Endodermal cell (in vitro differentiated cells): ENCODE data around the gene ZNF500. TPM values are rescaled to one million over a fixed set of nuclear protein-coding genes. Genes with fewer than 3 reads are reported as not detected.

Source experiments
- DNase-seq: peaks from one replicate; pipeline ENCODE4 v3.0.0-alpha.2; 2017
- H3K27ac ChIP-seq: 2 replicates; pipeline ENCODE4 v1.5.1; 2013; ENCODE audit warnings: mild to moderate bottlenecking, low read depth, low read length, moderate library complexity
- H3K27me3 ChIP-seq: 2 replicates; pipeline ENCODE4 v1.6.1; 2013; ENCODE audit warnings: mild to moderate bottlenecking, low read length, moderate library complexity; ENCODE audit not compliant: insufficient read depth, control insufficient read depth, poor library complexity, severe bottlenecking
- H3K36me3 ChIP-seq: 2 replicates; pipeline ENCODE4 v1.7.0; 2013; ENCODE audit warnings: mild to moderate bottlenecking, low read length, moderate library complexity; ENCODE audit not compliant: control insufficient read depth, insufficient read depth
- H3K4me1 ChIP-seq: one replicate; pipeline ENCODE4 v1.7.0; 2013; ENCODE audit warnings: low read length; ENCODE audit not compliant: control insufficient read depth, insufficient read depth
- H3K4me3 ChIP-seq: 2 replicates; pipeline ENCODE4 v1.5.1; 2013; ENCODE audit warnings: mild to moderate bottlenecking, low read length, moderate library complexity
- H3K9ac ChIP-seq: 2 replicates; pipeline ENCODE4 v1.6.1; 2013; ENCODE audit warnings: mild to moderate bottlenecking, low read length, moderate library complexity; ENCODE audit not compliant: poor library complexity, severe bottlenecking; ENCODE audit errors: extremely low read depth
- H3K9me3 ChIP-seq: 2 replicates; pipeline ENCODE4 v1.6.1; 2013; ENCODE audit warnings: mild to moderate bottlenecking, low read length, moderate library complexity; ENCODE audit not compliant: control insufficient read depth
- H3K27ac Mint-ChIP-seq: 2 replicates; pipeline ENCODE4 v1.8.0; 2020; ENCODE audit warnings: mixed read lengths
- H3K27me3 Mint-ChIP-seq: 2 replicates; pipeline ENCODE4 v1.8.0; 2021; ENCODE audit warnings: mild to moderate bottlenecking, mixed read lengths; ENCODE audit not compliant: insufficient read depth
- H3K36me3 Mint-ChIP-seq: 2 replicates; pipeline ENCODE4 v1.8.0; 2020; ENCODE audit warnings: low read depth, mixed read lengths
- H3K4me1 Mint-ChIP-seq: 2 replicates; pipeline ENCODE4 v1.8.0; 2020; ENCODE audit warnings: mixed read lengths
- H3K4me3 Mint-ChIP-seq: 2 replicates; pipeline ENCODE4 v1.8.0; 2020; ENCODE audit warnings: mild to moderate bottlenecking, moderate library complexity, mixed read lengths
- H3K9me3 Mint-ChIP-seq: 2 replicates; pipeline ENCODE4 v1.8.0; 2020; ENCODE audit warnings: mild to moderate bottlenecking, mixed read lengths
- CTCF ChIP-seq: fragments of 200-600 bp; sonication (generic); conservative IDR thresholded peaks from 2 replicates; pipeline ENCODE4 v1.5.0; 2021; ENCODE audit warnings: antibody characterized with exemption, mild to moderate bottlenecking
- WGBS, 2 experiments: methylation state at CpG; one replicate each; pipeline versions ENCODE4 v1.1.5 to v1.1.7; 2013; ENCODE audit warnings: missing lambda C conversion rate in 2 of 2, mixed read lengths in 1 of 2; ENCODE audit not compliant: insufficient coverage in 1 of 2, insufficient read length in 1 of 2; 5-methylcytosine and 5-hydroxymethylcytosine counted together
- total RNA-seq, 2 donors: library from RNA; stranded (reverse); fragmentation: NEBNext Ultra II Directional in 1 of 2; extraction: Animal tissue kit (Norgen Biotek cat#: 25700) in 1 of 2; gene quantifications; 2 replicates in 1 of 2; 3 replicates in 1 of 2; pipeline ENCODE4 v1.2.1, GENCODE V29; 2021

ZNF500 gene
- total RNA-seq, 2 donors from 2014 or later: 17.2 to 21.6 TPM

- no peak for DNase-seq
- TF ChIP-seq CTCF: no peak
- Histone ChIP-seq H3K36me3 (peaks cover 72% of the 10 kb centered on the region), H3K9ac (no peak overlapping the region), H3K27me3 (no peaks in the 10 kb centered on the region), H3K27ac (no peak overlapping the region), H3K9me3 (peaks cover 17% of the 10 kb centered on the region), H3K4me1 (no peaks in the 10 kb centered on the region), H3K4me3 (peak overlapping the region; percentile 36)
- Mint-ChIP-seq H3K27me3 (no peaks in the 10 kb centered on the region), H3K36me3 (peaks cover 71% of the 10 kb centered on the region), H3K4me3 (no peak overlapping the region), H3K4me1 (no peaks in the 10 kb centered on the region), H3K9me3 (peaks cover 17% of the 10 kb centered on the region), H3K27ac (no peak overlapping the region)
- WGBS, 2 experiments: 92 to 95% methylated on average over 6 of the region's 6 CpGs
These were observed 11.3 kb downstream of the ZNF500 start for GRCh38 chr16:4755687-4756086.

GRCh38 chr16:4754865-4755264, 12.1 kb downstream of the ZNF500 start:
- Mint-ChIP-seq H3K4me3 (no peak overlapping the region), H3K36me3 (peaks cover 63% of the 10 kb centered on the region)
- WGBS, 2 experiments: 89 to 100% methylated on average over 4 of the region's 4 CpGs

GRCh38 chr16:4753227-4753626, 13.7 kb downstream of the ZNF500 start:
- H3K27ac Mint-ChIP-seq: no peak overlapping the region
- no peak overlapping the region for H3K27ac ChIP-seq
- no peaks in the 10 kb centered on the region for H3K4me1 ChIP-seq
- H3K36me3 Mint-ChIP-seq: peaks cover 49% of the 10 kb centered on the region
- H3K9me3 Mint-ChIP-seq: peaks cover 17% of the 10 kb centered on the region
- no peak overlapping the region for H3K9ac ChIP-seq
- no peak for DNase-seq
- WGBS, 2 experiments: 93 to 94% methylated on average over 6 to 11 of the region's 11 CpGs
- no peaks in the 10 kb centered on the region for H3K4me1 Mint-ChIP-seq
- no peak overlapping the region for H3K4me3 Mint-ChIP-seq
- no peaks in the 10 kb centered on the region for H3K27me3 Mint-ChIP-seq
- H3K4me3 ChIP-seq: no peak overlapping the region
- H3K36me3 ChIP-seq: peaks cover 56% of the 10 kb centered on the region
- no peaks in the 10 kb centered on the region for H3K27me3 ChIP-seq
- peaks cover 17% of the 10 kb centered on the region for H3K9me3 ChIP-seq
- no peak for TF ChIP-seq CTCF

More at GRCh38 chr16:4754865-4755264, 12.1 kb downstream of the ZNF500 start:
- Histone ChIP-seq H3K4me3 (no peak overlapping the region), H3K4me1 (no peaks in the 10 kb centered on the region), H3K9ac (no peak overlapping the region), H3K27me3 (no peaks in the 10 kb centered on the region), H3K27ac (no peak overlapping the region), H3K9me3 (peaks cover 17% of the 10 kb centered on the region), H3K36me3 (peaks cover 65% of the 10 kb centered on the region)
- H3K9me3 Mint-ChIP-seq: peaks cover 17% of the 10 kb centered on the region
- no peak overlapping the region for H3K27ac Mint-ChIP-seq
- TF ChIP-seq CTCF: no peak
- no peaks in the 10 kb centered on the region for H3K27me3 Mint-ChIP-seq
- H3K4me1 Mint-ChIP-seq: no peaks in the 10 kb centered on the region
- no peak for DNase-seq
